Breast epithelium (tissue), 4 donors: ENCODE results near the gene RABEP2. TPM values are rescaled to one million over a fixed set of nuclear protein-coding genes. Genes with fewer than 3 reads are reported as not detected.

Experiments
- DNase-seq, 2 donors: peaks; one replicate each; pipeline ENCODE4 v3.0.0-alpha.2; 2019; ENCODE audit warnings: low spot score in 2 of 2
- H3K27ac ChIP-seq, 2 donors: fragments of 200-600 bp; sonication (generic) in 1 of 2; one replicate each; pipeline ENCODE4 v1.5.1; 2016 to 2019; ENCODE audit warnings: mild to moderate bottlenecking in 1 of 2
- H3K27me3 ChIP-seq, 2 donors: fragments of 200-600 bp; sonication (generic) in 1 of 2; one replicate each; pipeline versions ENCODE4 v1.5.1 to v1.6.0; 2017 to 2019; ENCODE audit warnings: control low read depth in 1 of 2, mild to moderate bottlenecking in 1 of 2
- H3K36me3 ChIP-seq: fragments of 200-600 bp; one replicate; pipeline ENCODE4 v1.5.1; 2019
- H3K4me1 ChIP-seq, 2 donors: fragments of 200-600 bp; sonication (generic); one replicate each; pipeline ENCODE4 v1.5.1; 2016 to 2019; ENCODE audit warnings: control low read depth in 1 of 2
- H3K4me3 ChIP-seq, 3 donors: fragments of 200-600 bp; sonication (generic); 1 replicate in 2 of 3; 2 replicates in 1 of 3; pipeline ENCODE4 v1.5.1; 2016 to 2019; ENCODE audit warnings: mild to moderate bottlenecking in 3 of 3, moderate library complexity in 2 of 3
- H3K9me3 ChIP-seq, 2 donors: fragments of 200-600 bp; sonication (generic) in 1 of 2; one replicate each; pipeline ENCODE4 v1.5.1; 2016 to 2019; ENCODE audit warnings: control low read depth in 1 of 2
- CTCF ChIP-seq, 3 donors: fragments of 450-650 bp; IDR thresholded peaks; one replicate each; pipeline ENCODE4 v1.5.1; 2016 to 2017; ENCODE audit warnings: antibody characterized with exemption in 3 of 3, mild to moderate bottlenecking in 3 of 3, moderate library complexity in 3 of 3
- POLR2A ChIP-seq: fragments of 450-650 bp; IDR thresholded peaks from one replicate; pipeline ENCODE4 v1.6.1; 2016; ENCODE audit warnings: antibody characterized with exemption, mild to moderate bottlenecking, moderate library complexity
- POLR2AphosphoS5 ChIP-seq, 3 donors: sonication (generic); formaldehyde crosslinking; IDR thresholded peaks; one replicate each; pipeline ENCODE4 v1.6.1; 2017; ENCODE audit warnings: antibody characterized with exemption in 3 of 3
- intact Hi-C: fragments of 100-400 bp; cut with DNase I; formaldehyde crosslinking; loops from one replicate; pipeline ENCODE4 v1.15.1; 2023; ENCODE audit warnings: low total_unique reads
- total RNA-seq, 3 donors: library from RNA; depleted of rRNA; stranded (reverse); fragments of >200 nt; gene quantifications; one replicate each; pipeline ENCODE4 v1.1.0, GENCODE V29; 2016

Gene RABEP2
- total RNA-seq, 3 donors from 2014 or later = 14.2 to 35.1 (median 25.6) TPM

- intact Hi-C loops = no loop called here
- Histone ChIP-seq H3K27ac (no peak overlapping the region), H3K36me3 (peaks cover 4% of the 10 kb centered on the region), H3K27me3 (no peaks in the 10 kb centered on the region), H3K4me1 (no peaks in the 10 kb centered on the region), H3K4me3 (no peak overlapping the region), H3K9me3 (no peaks in the 10 kb centered on the region)
- DNase-seq = no peak
- TF ChIP-seq POLR2AphosphoS5 (IDR thresholded peaks at IDR 0.05) = no peak
- TF ChIP-seq CTCF (IDR thresholded peaks at IDR 0.05) = no peak
- TF ChIP-seq POLR2A = no peak
These were observed 21.5 kb downstream of the RABEP2 start for GRCh38 chr16:28903344-28904042.

- intact Hi-C loops = no loop called here
These were observed 22.1 kb downstream of the RABEP2 start for GRCh38 chr16:28902909-28903308.

GRCh38 chr16:28901862-28902261, 23.2 kb downstream of the RABEP2 start:
- no peak for DNase-seq
- no peaks in the 10 kb centered on the region for H3K4me1 ChIP-seq
- no peak for TF ChIP-seq POLR2A
- no peak for TF ChIP-seq CTCF (IDR thresholded peaks at IDR 0.05)
- TF ChIP-seq POLR2AphosphoS5 (IDR thresholded peaks at IDR 0.05) = no peak
- no peaks in the 10 kb centered on the region for H3K36me3 ChIP-seq
- no peaks in the 10 kb centered on the region for H3K9me3 ChIP-seq
- no peaks in the 10 kb centered on the region for H3K27me3 ChIP-seq
- intact Hi-C loops = no loop called here
- no peak overlapping the region for H3K27ac ChIP-seq
- no peak overlapping the region for H3K4me3 ChIP-seq

More at GRCh38 chr16:28902909-28903308, 22.1 kb downstream of the RABEP2 start:
- no peak overlapping the region for H3K27ac ChIP-seq
- no peaks in the 10 kb centered on the region for H3K4me1 ChIP-seq
- no peaks in the 10 kb centered on the region for H3K36me3 ChIP-seq
- H3K9me3 ChIP-seq = no peaks in the 10 kb centered on the region
- TF ChIP-seq POLR2A (no peak), POLR2AphosphoS5 (IDR thresholded peaks at IDR 0.05) (no peak), CTCF (IDR thresholded peaks at IDR 0.05) (no peak)
- no peak for DNase-seq
- no peak overlapping the region for H3K4me3 ChIP-seq
- no peaks in the 10 kb centered on the region for H3K27me3 ChIP-seq

GRCh38 chr16:28900601-28901000, 24.4 kb downstream of the RABEP2 start:
- no peaks in the 10 kb centered on the region for H3K9me3 ChIP-seq
- intact Hi-C loops = no loop called here
- no peaks in the 10 kb centered on the region for H3K36me3 ChIP-seq
- no peaks in the 10 kb centered on the region for H3K27me3 ChIP-seq
- no peaks in the 10 kb centered on the region for H3K4me1 ChIP-seq
- no peak overlapping the region for H3K27ac ChIP-seq
- H3K4me3 ChIP-seq = no peak overlapping the region
- DNase-seq = no peak
- no peak for TF ChIP-seq POLR2A
- TF ChIP-seq POLR2AphosphoS5 (IDR thresholded peaks at IDR 0.05) = no peak
- TF ChIP-seq CTCF (IDR thresholded peaks at IDR 0.05) = no peak

- TF ChIP-seq CTCF (IDR thresholded peaks at IDR 0.05) = no peak
- TF ChIP-seq POLR2A = no peak
- no peak for TF ChIP-seq POLR2AphosphoS5 (IDR thresholded peaks at IDR 0.05)
- Histone ChIP-seq H3K36me3 (no peaks in the 10 kb centered on the region), H3K27me3 (no peaks in the 10 kb centered on the region), H3K27ac (no peak overlapping the region), H3K4me1 (no peaks in the 10 kb centered on the region), H3K4me3 (no peak overlapping the region), H3K9me3 (no peaks in the 10 kb centered on the region)
- intact Hi-C loops = no loop called here
- DNase-seq = no peak
These were observed 25.0 kb downstream of the RABEP2 start for GRCh38 chr16:28899882-28900590.
